OCI-LY7 (cell line): ENCODE measurements around the gene IFT57. TPM values are rescaled to one million over a fixed set of nuclear protein-coding genes. Genes with fewer than 3 reads are reported as not detected.
A peak's percentile ranks its signal among the peaks of the same experiment; 100 is the strongest.

Source experiments
- BruUV-seq: library from RNA; stranded (reverse); fragments of 400-500 nt; replicated peaks from 2 replicates; lab custom pipeline; 2021; lab: Mats Ljungman, UMichigan
- CTCF ChIA-PET: fragments of 300-600 bp; sonication (Branson Sonifier 250); formaldehyde crosslinking; loops from one replicate; lab custom pipeline; 2022; ENCODE audit warnings: antibody characterized with exemption; ENCODE audit not compliant: unreplicated experiment; lab: Charles Lee
- POLR2A ChIA-PET: fragments of 300-600 bp; sonication (Branson Sonifier 250); formaldehyde crosslinking; loops from one replicate; lab custom pipeline; 2022; ENCODE audit warnings: antibody characterized with exemption; lab: Charles Lee
- DNase-seq: peaks from one replicate; pipeline ENCODE4 v3.0.0-alpha.2; 2015; ENCODE audit warnings: low spot score
- H2AFZ ChIP-seq: fragments of 200-600 bp; sonication (generic), shearing (Covaris generic); 2 replicates; pipeline ENCODE4 v1.6.1; 2014; ENCODE audit warnings: mild to moderate bottlenecking, antibody characterized with exemption, low read length, moderate library complexity
- H3K27ac ChIP-seq: fragments of 200-600 bp; sonication (generic); 2 replicates; pipeline ENCODE4 v1.5.1; 2014; ENCODE audit warnings: mixed run types, low read depth, mild to moderate bottlenecking, moderate library complexity, low read length, inconsistent platforms; ENCODE audit not compliant: poor library complexity, severe bottlenecking
- H3K36me3 ChIP-seq: fragments of 200-600 bp; sonication (generic); 2 replicates; pipeline ENCODE4 v1.6.1; 2014; ENCODE audit warnings: mild to moderate bottlenecking, antibody characterized with exemption, low read length, moderate library complexity, mixed read lengths; ENCODE audit not compliant: insufficient read depth
- H3K4me1 ChIP-seq: fragments of 200-600 bp; sonication (generic); 2 replicates; pipeline ENCODE4 v1.5.1; 2014; ENCODE audit warnings: mild to moderate bottlenecking, low read length; ENCODE audit not compliant: insufficient read depth, poor library complexity, severe bottlenecking
- H3K4me2 ChIP-seq: fragments of 200-600 bp; sonication (generic); 2 replicates; pipeline ENCODE4 v1.6.1; 2014; ENCODE audit warnings: mild to moderate bottlenecking, low read length
- H3K4me3 ChIP-seq: fragments of 200-600 bp; sonication (generic); 2 replicates; pipeline ENCODE4 v1.5.1; 2014; ENCODE audit warnings: mild to moderate bottlenecking, low read depth, low read length; ENCODE audit not compliant: poor library complexity, severe bottlenecking
- H3K79me2 ChIP-seq: fragments of 200-600 bp; sonication (generic); 2 replicates; pipeline ENCODE4 v1.6.1; 2016; ENCODE audit warnings: low read depth, mild to moderate bottlenecking, low read length, moderate library complexity, mixed read lengths; ENCODE audit not compliant: insufficient read depth
- H3K9me2 ChIP-seq: fragments of 200-600 bp; sonication (generic); 2 replicates; pipeline ENCODE4 v1.6.1; 2016; ENCODE audit warnings: mild to moderate bottlenecking, low read length, mixed read lengths; ENCODE audit not compliant: insufficient read depth
- H3K9me3 ChIP-seq: fragments of 200-600 bp; sonication (generic); 2 replicates; pipeline ENCODE4 v1.6.1; 2014; ENCODE audit warnings: mild to moderate bottlenecking, mixed run types, low read length, mixed read lengths
- H4K20me1 ChIP-seq: fragments of 200-600 bp; sonication (generic); 2 replicates; pipeline ENCODE4 v1.6.1; 2014; ENCODE audit warnings: mild to moderate bottlenecking, antibody characterized with exemption, low read length, moderate library complexity, mixed read lengths; ENCODE audit not compliant: insufficient read depth
- CTCF ChIP-seq: fragments of 200-600 bp; sonication (generic); conservative IDR thresholded peaks from 2 replicates; pipeline ENCODE4 v1.5.1; 2014; ENCODE audit warnings: mild to moderate bottlenecking, antibody characterized with exemption, low read length, moderate library complexity, mixed read lengths
- EZH2phosphoT487 ChIP-seq: fragments of 200-600 bp; sonication (generic); IDR thresholded peaks from 2 replicates; pipeline ENCODE4 v1.6.1; 2018; ENCODE audit warnings: low read depth, borderline replicate concordance, mild to moderate bottlenecking, mixed run types, antibody characterized with exemption, low read length, moderate library complexity, mixed read lengths
- intact Hi-C: fragments of 100-400 bp; cut with micrococcal nuclease; formaldehyde crosslinking; loops from one replicate; pipeline ENCODE4 v1.10.0; 2022; ENCODE audit not compliant: unreplicated experiment
- total RNA-seq, 2 experiments: library from RNA; depleted of rRNA in 1 of 2; stranded (reverse); fragments of >200 nt in 1 of 2; shearing (Covaris generic) in 1 of 2; gene quantifications; 2 replicates each; pipeline ENCODE4 v1.2.3, GENCODE V29; 2014 to 2022

IFT57 gene
- total RNA-seq, 2 experiments from 2014 or later: 44.1 to 68.2 TPM

- no TSS peak for BruUV-seq
- peak; percentile 94 for DNase-seq
- peaks cover 62% of the 10 kb centered on the region for H3K4me1 ChIP-seq
- no peaks in the 10 kb centered on the region for H4K20me1 ChIP-seq
- H3K9me2 ChIP-seq: no peaks in the 10 kb centered on the region
- intact Hi-C loops: loop anchor here (1.0 to 10.0 kb wide), 4 partner anchors 34 to 1870 kb away; partner anchors contain the start of genes BBX and IFT57
- H3K79me2 ChIP-seq: peaks cover 35% of the 10 kb centered on the region; the same call in 1 of the 2 replicates
- H2AFZ ChIP-seq: peak overlapping the region; percentile 56; the same call in 1 of the 2 replicates
- POLR2A ChIA-PET: interaction anchor here (0.6 to 4.0 kb wide), 9 partner anchors 9 to 258 kb away, joined by 3 to 23 read pairs (median 13); partner anchors contain the start of gene IFT57
- H3K9me3 ChIP-seq: peaks cover under 1% of the 10 kb centered on the region; the same call in 1 of the 2 replicates
- H3K27ac ChIP-seq: peak overlapping the region; percentile 95
- TF ChIP-seq CTCF (0 out of 2 replicates have a peak, but pooled peaks have one; percentile 1), EZH2phosphoT487 (no peak)
- H3K4me2 ChIP-seq: peak overlapping the region; percentile 99
- peaks cover 15% of the 10 kb centered on the region for H3K36me3 ChIP-seq
- H3K4me3 ChIP-seq: peak overlapping the region; percentile 81
- CTCF ChIA-PET: no interaction called here
These were observed 97.7 kb downstream of the IFT57 start for GRCh38 chr3:108124337-108125152.

DNA sequence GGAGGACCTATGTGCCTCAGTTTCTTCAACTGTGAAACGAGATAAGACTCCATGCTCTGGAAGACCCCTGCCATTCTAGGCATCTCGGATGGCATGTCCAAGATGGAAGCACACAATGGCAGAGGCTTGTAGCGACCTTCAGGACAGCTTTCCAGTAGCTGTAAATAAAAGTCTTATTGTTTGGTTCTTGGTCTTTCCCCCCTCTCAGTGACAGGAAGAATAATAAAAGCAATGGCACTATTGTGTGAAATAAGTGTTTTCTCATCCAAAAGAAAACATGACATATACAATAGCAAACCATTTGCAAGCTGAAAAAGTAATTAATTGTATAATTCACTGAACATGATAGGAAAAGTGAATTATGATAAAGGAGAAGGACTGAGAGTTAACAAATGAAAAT is 98.9 kb downstream of the IFT57 start:
- Histone ChIP-seq H3K4me3 (no peak overlapping the region), H3K9me2 (no peaks in the 10 kb centered on the region), H2AFZ (peak overlapping the region; percentile 56; the same call in 1 of the 2 replicates), H3K79me2 (peaks cover 29% of the 10 kb centered on the region; the same call in 1 of the 2 replicates), H3K9me3 (peaks cover 5% of the 10 kb centered on the region; the same call in 1 of the 2 replicates), H3K27ac (peak overlapping the region; percentile 95), H3K36me3 (peaks cover 3% of the 10 kb centered on the region; the same call in 1 of the 2 replicates), H3K4me2 (peak overlapping the region; percentile 99), H4K20me1 (no peaks in the 10 kb centered on the region), H3K4me1 (peaks cover 50% of the 10 kb centered on the region)
- CTCF ChIA-PET: interaction anchor here (1.0 kb wide), 1 partner anchor 44 kb away, joined by 3 read pairs; no protein-coding TSS in a partner anchor
- POLR2A ChIA-PET: interaction anchor here (0.5 to 4.0 kb wide), 15 partner anchors 8 to 466 kb away, joined by 3 to 23 read pairs (median 5); partner anchors contain the start of genes CIP2A, DZIP3 and IFT57
- intact Hi-C loops: loop anchor here (10.0 kb wide), 2 partner anchors 599 to 1869 kb away; partner anchors contain the start of gene BBX
- TF ChIP-seq EZH2phosphoT487: no peak
- no peak for TF ChIP-seq CTCF
- no TSS peak for BruUV-seq
- DNase-seq: no peak
